ENCODE measurements around the gene CPAMD8.
"Not testable (repeated sequence)": the region's sequence is repeated elsewhere in the genome, so short reads cannot be mapped to it uniquely, and the experiment has no call there.

CPAMD8 gene

GRCh38 chr19:16877581-16877980 is 149.0 kb downstream of the CPAMD8 start:
- ChIA-PET CTCF (interaction anchor here (1.4 to 1.6 kb wide), 2 partner anchors 16 to 17 kb away, joined by 3 to 5 read pairs; no protein-coding TSS in a partner anchor), POLR2A (no interaction called here)
- TF ChIP-seq CTCF (IDR thresholded peaks at IDR 0.05; ENCODE audit: control extremely low read depth, extremely low read depth, low read depth, missing control alignments) = no peak
- no peak for DNase-seq (ENCODE audit: extremely low spot score)

- POLR2A ChIA-PET = no interaction called here
- CTCF ChIA-PET = interaction anchor here (0.5 to 1.6 kb wide), 3 partner anchors 16 to 82 kb away, joined by 3 to 5 read pairs (median 3); no protein-coding TSS in a partner anchor
- no peak for DNase-seq (ENCODE audit: extremely low spot score)
- TF ChIP-seq CTCF (IDR thresholded peaks at IDR 0.05; ENCODE audit: control extremely low read depth, extremely low read depth, low read depth, missing control alignments) = no peak
Observed at GRCh38 chr19:16876904-16877361, 149.7 kb downstream of the CPAMD8 start.

- TF ChIP-seq CTCF (IDR thresholded peaks at IDR 0.05; ENCODE audit: control extremely low read depth, extremely low read depth, low read depth, missing control alignments) = no peak
- CTCF ChIA-PET = interaction anchor here (0.9 to 1.6 kb wide), 2 partner anchors 14 to 19 kb away, joined by 3 read pairs; no protein-coding TSS in a partner anchor
- POLR2A ChIA-PET = no interaction called here
- DNase-seq (ENCODE audit: extremely low spot score) = no peak
Observed at GRCh38 chr19:16875584-16876555, 150.7 kb downstream of the CPAMD8 start.

- CTCF ChIA-PET; POLR2A ChIA-PET; DNase-seq (ENCODE audit: extremely low spot score): not testable (repeated sequence)
Observed at GRCh38 chr19:16874978-16875299, 151.7 kb downstream of the CPAMD8 start.

- ChIA-PET CTCF (no interaction called here), POLR2A (no interaction called here)
- no peak for TF ChIP-seq CTCF (IDR thresholded peaks at IDR 0.05; ENCODE audit: control extremely low read depth, extremely low read depth, low read depth, missing control alignments)
- DNase-seq (ENCODE audit: extremely low spot score) = no peak
Observed at GRCh38 chr19:16874250-16874977, 152.2 kb downstream of the CPAMD8 start.

- no peak for TF ChIP-seq CTCF (IDR thresholded peaks at IDR 0.05; ENCODE audit: control extremely low read depth, extremely low read depth, low read depth, missing control alignments)
- ChIA-PET POLR2A (no interaction called here), CTCF (interaction anchor here (0.7 kb wide), 1 partner anchor 11 kb away, joined by 3 read pairs; no protein-coding TSS in a partner anchor)
- DNase-seq (ENCODE audit: extremely low spot score) = no peak
Observed at GRCh38 chr19:16873594-16873993, 153.0 kb downstream of the CPAMD8 start.

Data from GM10248 (cell line).